GM20000 (cell line): ENCODE data around the gene C4orf33.

ENCODE experiments used
- DNase-seq: peaks from one replicate; pipeline ENCODE4 v3.0.0; 2012; ENCODE audit warnings: low spot score
- TF ChIP-seq, protein P1 (sequence below): IDR thresholded peaks from 2 replicates; pipeline ENCODE4 v1.5.1; 2012; ENCODE audit warnings: mild to moderate bottlenecking, control low read depth; ENCODE audit errors: extremely low read depth, missing control alignments

C4orf33 gene

DNA sequence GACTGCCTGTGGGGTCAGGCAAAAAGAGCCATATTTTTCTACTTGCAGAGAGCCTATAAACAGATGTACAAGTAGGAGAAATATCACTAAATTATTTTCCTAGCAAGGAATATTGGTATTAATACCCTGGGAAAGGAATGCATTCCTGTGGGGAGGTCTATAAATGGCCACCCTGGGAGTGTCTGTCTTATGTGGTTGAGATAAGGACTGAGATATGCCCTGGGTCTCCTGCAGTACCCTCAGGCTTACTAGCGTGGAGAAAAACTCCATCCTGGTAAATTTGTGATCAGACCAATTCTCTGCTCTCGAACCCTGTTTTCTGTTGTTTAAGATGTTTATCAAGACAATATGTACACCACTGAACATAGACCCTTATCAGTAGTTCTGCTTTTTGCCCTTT lies 35.4 kb downstream of the C4orf33 start:
- TF ChIP-seq, protein P1, sequence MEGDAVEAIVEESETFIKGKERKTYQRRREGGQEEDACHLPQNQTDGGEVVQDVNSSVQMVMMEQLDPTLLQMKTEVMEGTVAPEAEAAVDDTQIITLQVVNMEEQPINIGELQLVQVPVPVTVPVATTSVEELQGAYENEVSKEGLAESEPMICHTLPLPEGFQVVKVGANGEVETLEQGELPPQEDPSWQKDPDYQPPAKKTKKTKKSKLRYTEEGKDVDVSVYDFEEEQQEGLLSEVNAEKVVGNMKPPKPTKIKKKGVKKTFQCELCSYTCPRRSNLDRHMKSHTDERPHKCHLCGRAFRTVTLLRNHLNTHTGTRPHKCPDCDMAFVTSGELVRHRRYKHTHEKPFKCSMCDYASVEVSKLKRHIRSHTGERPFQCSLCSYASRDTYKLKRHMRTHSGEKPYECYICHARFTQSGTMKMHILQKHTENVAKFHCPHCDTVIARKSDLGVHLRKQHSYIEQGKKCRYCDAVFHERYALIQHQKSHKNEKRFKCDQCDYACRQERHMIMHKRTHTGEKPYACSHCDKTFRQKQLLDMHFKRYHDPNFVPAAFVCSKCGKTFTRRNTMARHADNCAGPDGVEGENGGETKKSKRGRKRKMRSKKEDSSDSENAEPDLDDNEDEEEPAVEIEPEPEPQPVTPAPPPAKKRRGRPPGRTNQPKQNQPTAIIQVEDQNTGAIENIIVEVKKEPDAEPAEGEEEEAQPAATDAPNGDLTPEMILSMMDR = no peak
- DNase-seq = no peak

DNA sequence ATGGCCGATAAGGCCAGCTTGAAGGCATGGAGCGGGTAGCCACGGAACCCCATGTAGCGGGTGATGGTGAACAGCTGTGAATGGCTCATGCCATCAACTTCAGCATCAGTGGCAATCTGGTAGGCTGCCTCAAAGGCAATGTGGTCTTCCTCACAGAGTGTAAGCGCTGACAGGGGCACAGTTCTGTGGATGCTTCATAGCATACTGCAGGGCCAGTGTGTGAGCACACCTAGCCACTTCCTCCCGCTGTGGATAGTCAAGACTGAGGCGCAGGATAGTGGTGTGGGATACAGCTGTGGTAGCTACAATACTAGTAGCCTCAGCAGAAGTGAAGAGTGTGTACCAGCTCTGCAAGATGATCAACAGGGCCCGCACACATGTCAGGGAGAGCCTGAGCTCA lies 40.5 kb downstream of the C4orf33 start:
- no peak for DNase-seq
- TF ChIP-seq, protein P1 = no peak

DNA sequence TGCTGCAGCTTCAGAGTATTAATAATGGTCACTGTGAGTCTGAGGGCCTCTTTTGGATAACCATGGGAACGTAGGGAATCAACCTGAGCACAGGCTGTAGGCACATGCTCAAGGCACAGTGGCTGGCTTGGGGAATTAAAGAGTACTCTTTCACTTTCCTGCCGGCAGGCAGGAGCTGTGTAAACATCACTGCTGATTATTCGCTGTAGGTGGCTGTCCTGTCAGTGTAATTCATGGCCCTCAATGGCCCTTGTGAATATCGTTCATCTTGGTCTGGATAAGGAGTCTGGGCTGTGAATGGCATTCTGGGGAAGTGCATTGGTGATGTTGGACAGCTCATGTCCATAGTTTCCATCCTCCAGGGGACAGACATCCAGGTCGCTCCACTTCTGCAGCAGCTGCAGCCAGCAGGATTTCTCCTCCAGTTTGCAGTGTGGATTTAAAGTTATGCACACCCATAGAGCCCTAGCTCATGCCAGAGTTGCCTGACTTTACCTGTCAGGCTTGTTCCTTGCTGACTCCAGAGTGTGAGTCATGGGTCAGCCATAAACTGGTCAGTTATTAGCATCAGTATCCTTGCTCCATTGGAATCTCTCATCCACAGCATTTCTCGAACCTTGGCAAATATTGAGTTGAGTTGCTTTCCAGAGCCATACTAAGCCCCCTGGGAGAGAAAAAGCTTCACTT lies 43.0 kb downstream of the C4orf33 start:
- TF ChIP-seq, protein P1 = no peak
- no peak for DNase-seq

DNA sequence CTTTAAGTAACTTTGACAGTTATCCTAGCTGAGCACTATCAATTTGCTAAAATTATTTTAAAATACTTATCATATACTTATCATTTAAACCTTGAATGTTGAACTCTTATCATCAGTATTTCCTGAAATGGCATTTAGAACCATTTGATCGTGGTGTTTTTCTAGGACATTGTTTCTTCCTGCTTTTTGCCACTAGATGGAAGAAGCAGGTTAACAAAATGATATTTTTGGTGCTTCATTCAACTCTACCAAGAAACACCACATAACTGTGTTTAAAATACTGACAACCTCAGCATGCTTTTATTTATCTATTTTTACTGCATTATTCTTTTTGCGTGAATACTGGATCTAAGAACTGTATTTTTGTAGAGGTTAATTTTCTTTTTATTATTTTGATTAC lies 44.6 kb downstream of the C4orf33 start:
- no peak for DNase-seq
- TF ChIP-seq, protein P1 = no peak

DNA sequence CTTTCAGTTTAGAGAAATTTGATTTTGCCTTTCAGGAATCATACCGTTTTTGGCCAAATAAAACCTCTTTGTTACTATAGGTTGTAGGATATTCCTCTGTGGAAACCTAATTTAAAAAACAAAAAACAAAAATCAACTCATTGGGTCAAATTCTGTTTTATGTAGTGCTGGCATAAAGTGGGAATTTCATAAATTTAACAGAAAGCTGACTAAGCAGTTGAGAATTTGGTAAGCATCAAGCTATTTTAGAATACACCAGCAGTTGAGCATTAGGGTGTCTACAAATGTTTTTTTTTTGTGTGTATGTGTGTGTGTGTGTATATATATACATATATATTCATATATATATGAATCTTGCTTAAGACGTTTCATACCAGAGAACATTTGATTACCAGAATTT lies 47.4 kb downstream of the C4orf33 start:
- TF ChIP-seq, protein P1 = no peak
- DNase-seq = no peak

DNA sequence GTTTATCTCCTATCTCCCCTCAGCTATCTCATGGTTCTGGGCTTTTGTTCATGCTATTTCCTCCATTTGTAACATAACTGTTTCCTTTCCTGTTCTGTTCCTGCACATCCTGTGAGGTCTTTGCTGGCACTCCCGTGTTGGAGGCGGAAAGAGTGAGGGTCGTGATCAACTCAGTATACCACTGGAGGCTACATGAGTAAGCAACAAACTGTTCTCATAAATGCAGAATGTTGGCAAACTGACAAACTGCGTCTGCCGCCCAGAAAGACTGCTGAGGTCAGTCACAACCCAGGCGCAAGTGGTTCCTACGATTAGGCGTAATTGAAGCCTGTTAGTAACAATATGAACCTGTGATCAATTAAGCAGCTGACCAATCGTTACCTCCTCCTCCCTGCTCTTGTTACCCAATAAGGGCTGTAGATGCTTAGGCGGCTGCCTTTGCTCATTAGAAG lies 48.8 kb downstream of the C4orf33 start:
- DNase-seq = no peak
- TF ChIP-seq, protein P1 = no peak

DNA sequence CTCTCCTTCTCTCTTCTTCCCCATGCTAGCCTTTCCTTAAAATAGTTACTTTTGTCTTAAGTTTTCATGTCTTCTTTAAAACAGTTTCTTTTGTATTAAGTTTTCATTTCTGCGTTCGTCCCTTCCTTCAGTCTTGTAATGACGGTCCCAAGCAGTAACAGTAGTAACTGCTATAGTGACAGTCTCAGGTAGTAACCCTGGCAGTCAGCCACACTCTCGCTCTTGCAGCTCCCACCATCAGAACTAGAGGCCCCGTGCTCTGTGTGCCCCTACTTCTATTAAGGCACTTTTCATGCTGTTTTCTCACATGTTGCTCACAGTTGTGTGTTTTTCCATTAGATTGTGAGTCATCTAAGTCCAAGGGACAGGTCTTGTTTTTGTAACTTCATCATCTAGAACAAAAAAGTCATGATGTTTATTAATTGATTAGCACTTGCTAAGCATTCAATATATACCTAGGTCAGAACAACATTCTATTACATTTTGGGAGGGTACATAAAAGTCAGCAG lies 49.3 kb downstream of the C4orf33 start:
- DNase-seq = no peak
- TF ChIP-seq, protein P1 = no peak
